Liver (tissue), 9 donors: Measurements from ENCODE around the gene SPAG16. TPM values are rescaled to one million over a fixed set of nuclear protein-coding genes. Genes with fewer than 3 reads are reported as not detected.

Experiments
- DNase-seq: peaks from one replicate; pipeline ENCODE4 v3.0.0-alpha.2; 2017; ENCODE audit warnings: low spot score
- H3K27ac ChIP-seq, 2 donors: one replicate each; pipeline ENCODE4 v1.7.0; 2013; ENCODE audit warnings: inconsistent platforms in 2 of 2, low read length in 2 of 2, control low read depth in 1 of 2, low read depth in 1 of 2, mild to moderate bottlenecking in 1 of 2
- H3K27me3 ChIP-seq, 4 donors: one replicate each; pipeline versions ENCODE4 v1.6.1 to v1.7.0; 2013; ENCODE audit warnings: low read length in 3 of 4, inconsistent platforms in 1 of 4, mild to moderate bottlenecking in 1 of 4, moderate library complexity in 1 of 4; ENCODE audit not compliant: control insufficient read depth in 4 of 4, insufficient read depth in 4 of 4
- H3K36me3 ChIP-seq, 4 donors: one replicate each; pipeline versions ENCODE4 v1.6.1 to v1.7.0; 2013; ENCODE audit warnings: low read length in 3 of 4, mild to moderate bottlenecking in 3 of 4, low read depth in 1 of 4, moderate library complexity in 1 of 4; ENCODE audit not compliant: control insufficient read depth in 4 of 4, insufficient read depth in 3 of 4
- H3K4me1 ChIP-seq, 4 donors: one replicate each; pipeline versions ENCODE4 v1.6.1 to v1.7.0; 2013; ENCODE audit warnings: low read length in 3 of 4, mild to moderate bottlenecking in 3 of 4, moderate library complexity in 1 of 4; ENCODE audit not compliant: control insufficient read depth in 4 of 4, insufficient read depth in 4 of 4
- H3K4me3 ChIP-seq, 3 donors: one replicate each; pipeline versions ENCODE4 v1.6.1 to v1.7.0; 2013; ENCODE audit warnings: low read length in 3 of 3, control low read depth in 1 of 3, low read depth in 1 of 3, mild to moderate bottlenecking in 1 of 3
- H3K9ac ChIP-seq, 2 donors: one replicate each; pipeline ENCODE4 v1.7.0; 2013; ENCODE audit warnings: low read length in 2 of 2, mild to moderate bottlenecking in 2 of 2, moderate library complexity in 2 of 2, control low read depth in 1 of 2, low read depth in 1 of 2
- H3K9me3 ChIP-seq, 4 donors: one replicate each; pipeline versions ENCODE4 v1.6.1 to v1.7.0; 2013; ENCODE audit warnings: low read length in 3 of 4; ENCODE audit not compliant: control insufficient read depth in 4 of 4
- EGR1 ChIP-seq, 2 donors: IDR thresholded peaks; 2 replicates each; pipeline ENCODE4 v1.6.1; 2016 to 2018; ENCODE audit warnings: antibody characterized with exemption in 2 of 2, low read depth in 2 of 2
- FOXA1 ChIP-seq: IDR thresholded peaks from 2 replicates; pipeline ENCODE4 v1.6.1; 2016; ENCODE audit warnings: antibody characterized with exemption
- FOXA2 ChIP-seq: IDR thresholded peaks from 2 replicates; pipeline ENCODE4 v1.6.1; 2016; ENCODE audit warnings: antibody characterized with exemption
- GABPA ChIP-seq, 2 donors: IDR thresholded peaks in 1 of 2; conservative IDR thresholded peaks in 1 of 2; 2 replicates each; pipeline ENCODE4 v1.6.1; 2016; ENCODE audit warnings: antibody characterized with exemption in 2 of 2, mild to moderate bottlenecking in 1 of 2, moderate library complexity in 1 of 2
- HNF4A ChIP-seq, 2 donors: conservative IDR thresholded peaks; 2 replicates each; pipeline ENCODE4 v1.6.1; 2016; ENCODE audit warnings: antibody characterized with exemption in 2 of 2, mild to moderate bottlenecking in 2 of 2
- HNF4G ChIP-seq: IDR thresholded peaks from 2 replicates; pipeline ENCODE4 v1.6.1; 2016; ENCODE audit warnings: antibody characterized with exemption
- JUND ChIP-seq, 2 donors: IDR thresholded peaks; 2 replicates each; pipeline ENCODE4 v1.6.1; 2016; ENCODE audit warnings: antibody characterized with exemption in 2 of 2
- NR2F2 ChIP-seq: IDR thresholded peaks from 2 replicates; pipeline ENCODE4 v1.6.1; 2016; ENCODE audit warnings: antibody characterized with exemption
- RAD21 ChIP-seq, 2 donors: IDR thresholded peaks; 2 replicates each; pipeline ENCODE4 v1.6.1; 2016; ENCODE audit warnings: antibody characterized with exemption in 2 of 2, mild to moderate bottlenecking in 2 of 2
- RXRA ChIP-seq, 2 donors: IDR thresholded peaks; 2 replicates each; pipeline ENCODE4 v1.6.1; 2017 to 2018; ENCODE audit warnings: antibody characterized with exemption in 2 of 2, mild to moderate bottlenecking in 1 of 2
- SP1 ChIP-seq: IDR thresholded peaks from 2 replicates; pipeline ENCODE4 v1.6.1; 2018; ENCODE audit warnings: antibody characterized with exemption, mild to moderate bottlenecking
- TAF1 ChIP-seq: conservative IDR thresholded peaks from 2 replicates; pipeline ENCODE4 v1.6.1; 2016; ENCODE audit warnings: antibody characterized with exemption, mild to moderate bottlenecking
- YY1 ChIP-seq: IDR thresholded peaks from 2 replicates; pipeline ENCODE4 v1.6.1; 2016; ENCODE audit warnings: antibody characterized with exemption, mild to moderate bottlenecking
- WGBS: extraction: QIAGEN DNeasy Blood & Tissue Kit; methylation state at CpG from one replicate; pipeline ENCODE4 v1.1.7; 2013; 5-methylcytosine and 5-hydroxymethylcytosine counted together
- polyA plus RNA-seq, 2 donors: library from polyadenylated mRNA; stranded (reverse) in 1 of 2; unstranded in 1 of 2; fragments of 200-250 nt in 1 of 2; fragments of >200 nt in 1 of 2; fragmentation: Nextera tagmentation in 1 of 2; extraction: Ambion mirVana in 1 of 2; gene quantifications; one replicate each; pipeline versions ENCODE4 v1.2.1 to v1.2.3, GENCODE V29; 2013 to 2015
- total RNA-seq, 2 donors: library from RNA; depleted of rRNA; stranded (reverse); fragments of >200 nt; gene quantifications; one replicate each; pipeline ENCODE4 v1.2.3, GENCODE V29; 2014
- TF ChIP-seq, protein P1 (sequence below): IDR thresholded peaks from 2 replicates; pipeline ENCODE4 v1.6.1; 2016; ENCODE audit warnings: antibody characterized with exemption
- TF ChIP-seq, protein P2 (sequence below): IDR thresholded peaks from 2 replicates; pipeline ENCODE4 v1.6.1; 2016; ENCODE audit warnings: antibody characterized with exemption
- TF ChIP-seq, protein P3 (sequence below): IDR thresholded peaks from 2 replicates; pipeline ENCODE4 v1.6.1; 2016; ENCODE audit warnings: antibody characterized with exemption, mild to moderate bottlenecking
- TF ChIP-seq, protein P4 (sequence below): IDR thresholded peaks from 2 replicates; pipeline ENCODE4 v1.6.1; 2016; ENCODE audit warnings: antibody characterized with exemption
- TF ChIP-seq, protein P5 (sequence below): fragments of 150-350 bp; IDR thresholded peaks from 2 replicates; pipeline ENCODE4 v1.5.1; 2017; ENCODE audit warnings: improper control_type of control experiment, low read depth, low read length; ENCODE audit not compliant: missing input control
- donor health status: healthy.
- donor health status: healthy.
- donor health status: healthy.
- donor health status: healthy.
- donor health status: healthy.

SPAG16 gene
- total and polyA plus RNA-seq, 4 donors: 6.4 to 12.7 (median 11.4) TPM

DNA sequence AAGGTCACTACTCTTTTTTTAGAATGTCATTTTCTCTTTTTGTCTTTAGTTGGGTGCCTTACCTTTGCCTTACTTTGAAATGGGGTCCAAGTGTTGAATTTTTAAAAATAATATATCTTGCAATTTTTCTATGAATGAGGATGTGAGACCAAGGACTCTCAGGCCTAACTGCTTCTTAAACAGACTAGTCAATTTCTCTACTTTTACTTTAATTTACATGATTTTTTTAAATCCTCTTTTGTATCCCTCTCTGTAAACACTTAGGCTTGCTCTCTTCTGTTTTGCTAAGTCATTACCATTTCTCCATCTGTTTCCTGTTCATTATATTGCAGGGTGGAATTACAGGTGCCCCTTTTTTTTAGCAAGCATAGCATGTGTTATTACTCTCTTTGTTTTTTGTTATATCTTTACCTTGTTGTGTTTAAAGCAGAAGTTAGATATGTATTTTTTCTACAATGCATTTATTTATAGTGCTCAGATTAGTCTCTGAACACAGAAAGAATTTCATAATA, 261.8 kb downstream of the SPAG16 start:
- Histone ChIP-seq H3K4me3 (no peak overlapping the region), H3K9me3 (no peaks in the 10 kb centered on the region), H3K27me3 (no peaks in the 10 kb centered on the region), H3K9ac (no peak overlapping the region), H3K27ac (no peak overlapping the region), H3K4me1 (no peaks in the 10 kb centered on the region), H3K36me3 (no peaks in the 10 kb centered on the region)
- TF ChIP-seq, protein P1, sequence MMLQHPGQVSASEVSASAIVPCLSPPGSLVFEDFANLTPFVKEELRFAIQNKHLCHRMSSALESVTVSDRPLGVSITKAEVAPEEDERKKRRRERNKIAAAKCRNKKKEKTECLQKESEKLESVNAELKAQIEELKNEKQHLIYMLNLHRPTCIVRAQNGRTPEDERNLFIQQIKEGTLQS: no peak
- TF ChIP-seq GABPA (IDR thresholded peaks at IDR 0.05 in 1 of 2, conservative IDR thresholded peaks at IDR 0.05 in 1 of 2) (no peak), HNF4A (conservative IDR thresholded peaks at IDR 0.05) (no peak), SP1 (no peak), YY1 (no peak), JUND (IDR thresholded peaks at IDR 0.05) (no peak), FOXA2 (no peak), HNF4G (no peak), TAF1 (no peak), FOXA1 (no peak), EGR1 (IDR thresholded peaks at IDR 0.05; ENCODE audit: low read depth in 2 of 2) (no peak)
- TF ChIP-seq, protein P2, sequence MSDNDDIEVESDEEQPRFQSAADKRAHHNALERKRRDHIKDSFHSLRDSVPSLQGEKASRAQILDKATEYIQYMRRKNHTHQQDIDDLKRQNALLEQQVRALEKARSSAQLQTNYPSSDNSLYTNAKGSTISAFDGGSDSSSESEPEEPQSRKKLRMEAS: no peak
- TF ChIP-seq, protein P3, sequence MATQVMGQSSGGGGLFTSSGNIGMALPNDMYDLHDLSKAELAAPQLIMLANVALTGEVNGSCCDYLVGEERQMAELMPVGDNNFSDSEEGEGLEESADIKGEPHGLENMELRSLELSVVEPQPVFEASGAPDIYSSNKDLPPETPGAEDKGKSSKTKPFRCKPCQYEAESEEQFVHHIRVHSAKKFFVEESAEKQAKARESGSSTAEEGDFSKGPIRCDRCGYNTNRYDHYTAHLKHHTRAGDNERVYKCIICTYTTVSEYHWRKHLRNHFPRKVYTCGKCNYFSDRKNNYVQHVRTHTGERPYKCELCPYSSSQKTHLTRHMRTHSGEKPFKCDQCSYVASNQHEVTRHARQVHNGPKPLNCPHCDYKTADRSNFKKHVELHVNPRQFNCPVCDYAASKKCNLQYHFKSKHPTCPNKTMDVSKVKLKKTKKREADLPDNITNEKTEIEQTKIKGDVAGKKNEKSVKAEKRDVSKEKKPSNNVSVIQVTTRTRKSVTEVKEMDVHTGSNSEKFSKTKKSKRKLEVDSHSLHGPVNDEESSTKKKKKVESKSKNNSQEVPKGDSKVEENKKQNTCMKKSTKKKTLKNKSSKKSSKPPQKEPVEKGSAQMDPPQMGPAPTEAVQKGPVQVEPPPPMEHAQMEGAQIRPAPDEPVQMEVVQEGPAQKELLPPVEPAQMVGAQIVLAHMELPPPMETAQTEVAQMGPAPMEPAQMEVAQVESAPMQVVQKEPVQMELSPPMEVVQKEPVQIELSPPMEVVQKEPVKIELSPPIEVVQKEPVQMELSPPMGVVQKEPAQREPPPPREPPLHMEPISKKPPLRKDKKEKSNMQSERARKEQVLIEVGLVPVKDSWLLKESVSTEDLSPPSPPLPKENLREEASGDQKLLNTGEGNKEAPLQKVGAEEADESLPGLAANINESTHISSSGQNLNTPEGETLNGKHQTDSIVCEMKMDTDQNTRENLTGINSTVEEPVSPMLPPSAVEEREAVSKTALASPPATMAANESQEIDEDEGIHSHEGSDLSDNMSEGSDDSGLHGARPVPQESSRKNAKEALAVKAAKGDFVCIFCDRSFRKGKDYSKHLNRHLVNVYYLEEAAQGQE: no peak
- TF ChIP-seq, protein P4, sequence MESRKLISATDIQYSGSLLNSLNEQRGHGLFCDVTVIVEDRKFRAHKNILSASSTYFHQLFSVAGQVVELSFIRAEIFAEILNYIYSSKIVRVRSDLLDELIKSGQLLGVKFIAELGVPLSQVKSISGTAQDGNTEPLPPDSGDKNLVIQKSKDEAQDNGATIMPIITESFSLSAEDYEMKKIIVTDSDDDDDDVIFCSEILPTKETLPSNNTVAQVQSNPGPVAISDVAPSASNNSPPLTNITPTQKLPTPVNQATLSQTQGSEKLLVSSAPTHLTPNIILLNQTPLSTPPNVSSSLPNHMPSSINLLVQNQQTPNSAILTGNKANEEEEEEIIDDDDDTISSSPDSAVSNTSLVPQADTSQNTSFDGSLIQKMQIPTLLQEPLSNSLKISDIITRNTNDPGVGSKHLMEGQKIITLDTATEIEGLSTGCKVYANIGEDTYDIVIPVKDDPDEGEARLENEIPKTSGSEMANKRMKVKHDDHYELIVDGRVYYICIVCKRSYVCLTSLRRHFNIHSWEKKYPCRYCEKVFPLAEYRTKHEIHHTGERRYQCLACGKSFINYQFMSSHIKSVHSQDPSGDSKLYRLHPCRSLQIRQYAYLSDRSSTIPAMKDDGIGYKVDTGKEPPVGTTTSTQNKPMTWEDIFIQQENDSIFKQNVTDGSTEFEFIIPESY: no peak
- DNase-seq: no peak

DNA sequence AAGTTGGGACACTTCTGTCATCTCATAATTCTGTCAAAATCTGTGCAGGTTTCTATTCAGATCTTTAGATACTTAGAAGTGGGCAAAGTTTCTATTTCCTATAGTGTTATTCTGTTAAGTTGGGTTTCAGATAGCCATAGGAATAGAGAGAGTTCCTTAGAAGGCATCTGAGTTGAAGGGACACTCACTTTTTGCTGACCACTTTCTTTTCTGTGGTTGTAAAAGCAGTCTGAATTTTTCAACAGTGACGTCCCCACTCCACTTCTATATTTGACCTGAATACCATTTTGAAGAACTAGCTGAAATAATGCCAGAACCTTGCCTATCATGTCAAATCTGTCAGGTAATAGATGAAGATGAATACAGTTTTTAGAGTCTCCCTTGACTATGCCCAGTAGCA, 267.3 kb downstream of the SPAG16 start:
- WGBS: 77% methylated on average over 1 of the region's 1 CpG
- H3K4me3 ChIP-seq: no peak overlapping the region
- H3K27me3 ChIP-seq: no peaks in the 10 kb centered on the region
- H3K36me3 ChIP-seq: no peaks in the 10 kb centered on the region
- no peak overlapping the region for H3K9ac ChIP-seq
- H3K4me1 ChIP-seq: no peaks in the 10 kb centered on the region
- H3K27ac ChIP-seq: no peak overlapping the region
- DNase-seq: no peak
- peaks cover 0 to 3% (median 0%) of the 10 kb centered on the region in 4 donors for H3K9me3 ChIP-seq
- TF ChIP-seq FOXA1 (no peak), RXRA (IDR thresholded peaks at IDR 0.05) (no peak), FOXA2 (no peak), NR2F2 (no peak), YY1 (no peak), HNF4G (no peak), HNF4A (conservative IDR thresholded peaks at IDR 0.05) (no peak), RAD21 (IDR thresholded peaks at IDR 0.05) (no peak), JUND (IDR thresholded peaks at IDR 0.05) (no peak), GABPA (IDR thresholded peaks at IDR 0.05 in 1 of 2, conservative IDR thresholded peaks at IDR 0.05 in 1 of 2) (no peak), EGR1 (IDR thresholded peaks at IDR 0.05; ENCODE audit: low read depth in 2 of 2) (no peak), TAF1 (no peak)
- TF ChIP-seq, protein P5, sequence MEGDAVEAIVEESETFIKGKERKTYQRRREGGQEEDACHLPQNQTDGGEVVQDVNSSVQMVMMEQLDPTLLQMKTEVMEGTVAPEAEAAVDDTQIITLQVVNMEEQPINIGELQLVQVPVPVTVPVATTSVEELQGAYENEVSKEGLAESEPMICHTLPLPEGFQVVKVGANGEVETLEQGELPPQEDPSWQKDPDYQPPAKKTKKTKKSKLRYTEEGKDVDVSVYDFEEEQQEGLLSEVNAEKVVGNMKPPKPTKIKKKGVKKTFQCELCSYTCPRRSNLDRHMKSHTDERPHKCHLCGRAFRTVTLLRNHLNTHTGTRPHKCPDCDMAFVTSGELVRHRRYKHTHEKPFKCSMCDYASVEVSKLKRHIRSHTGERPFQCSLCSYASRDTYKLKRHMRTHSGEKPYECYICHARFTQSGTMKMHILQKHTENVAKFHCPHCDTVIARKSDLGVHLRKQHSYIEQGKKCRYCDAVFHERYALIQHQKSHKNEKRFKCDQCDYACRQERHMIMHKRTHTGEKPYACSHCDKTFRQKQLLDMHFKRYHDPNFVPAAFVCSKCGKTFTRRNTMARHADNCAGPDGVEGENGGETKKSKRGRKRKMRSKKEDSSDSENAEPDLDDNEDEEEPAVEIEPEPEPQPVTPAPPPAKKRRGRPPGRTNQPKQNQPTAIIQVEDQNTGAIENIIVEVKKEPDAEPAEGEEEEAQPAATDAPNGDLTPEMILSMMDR: no peak
- TF ChIP-seq, protein P4: no peak
- TF ChIP-seq, protein P1: no peak
- TF ChIP-seq, protein P2: no peak
